Measurements from ENCODE around the gene PARD3B.

The PARD3B gene

DNA sequence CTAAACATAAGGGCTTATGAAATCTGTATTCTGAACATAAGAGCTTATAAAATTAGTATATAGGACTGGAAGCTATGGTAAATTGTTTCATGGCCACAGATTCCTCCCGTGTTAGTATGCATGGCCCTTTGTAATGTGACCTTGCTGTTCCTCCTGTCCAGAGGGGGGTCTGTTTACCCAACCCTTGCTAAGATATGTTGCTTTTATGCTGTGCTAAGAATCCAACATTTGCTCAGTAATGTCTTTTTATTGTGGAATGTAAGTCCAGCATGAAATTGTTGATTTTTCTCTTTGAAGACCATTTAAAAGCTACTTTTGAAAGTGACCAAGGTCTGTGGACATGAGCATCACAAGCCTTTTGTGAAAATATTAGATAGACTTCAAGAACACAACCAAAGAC lies 485.4 kb downstream of the PARD3B start:
- DNase-seq = no peak

DNA sequence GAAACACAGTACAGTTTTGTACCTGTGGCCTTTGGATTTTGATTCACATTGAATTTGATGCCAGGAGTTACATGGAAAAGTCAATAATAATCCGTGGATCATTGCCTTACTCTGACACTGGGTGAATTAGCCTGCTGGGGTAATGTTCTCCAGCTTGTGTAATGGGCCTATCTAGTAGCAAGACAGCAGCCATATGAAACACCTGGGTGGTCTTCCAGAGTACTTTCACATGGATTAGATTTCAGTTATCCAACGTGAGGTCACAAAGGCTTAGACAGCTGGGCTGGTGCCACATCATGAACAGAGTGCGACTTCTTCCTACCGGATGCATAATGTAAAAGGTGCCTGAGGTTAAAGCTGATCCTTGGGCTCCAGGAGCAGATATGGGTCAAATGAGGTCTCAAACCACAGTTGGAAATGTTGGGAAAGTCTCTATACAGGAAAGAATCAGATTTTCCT lies 486.8 kb downstream of the PARD3B start:
- DNase-seq = no peak

DNA sequence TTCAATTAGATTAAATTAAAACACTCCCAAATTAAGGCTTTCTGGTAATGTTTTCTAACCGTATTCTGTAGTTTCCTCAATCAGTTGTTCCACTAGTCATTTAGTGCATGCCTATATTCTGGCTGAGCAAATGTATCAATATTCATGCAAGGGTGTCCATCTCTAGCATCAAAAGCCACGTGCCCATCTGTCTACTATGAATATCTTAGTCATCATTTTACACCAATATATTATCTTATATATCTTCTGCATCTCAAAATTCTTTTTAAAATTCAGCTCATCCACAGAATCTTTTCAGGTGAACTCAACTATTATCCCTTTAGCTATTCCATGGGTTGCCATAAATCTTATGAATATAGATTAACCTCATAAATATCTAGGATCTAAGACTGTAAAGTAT lies 488.2 kb downstream of the PARD3B start:
- DNase-seq = no peak

DNA sequence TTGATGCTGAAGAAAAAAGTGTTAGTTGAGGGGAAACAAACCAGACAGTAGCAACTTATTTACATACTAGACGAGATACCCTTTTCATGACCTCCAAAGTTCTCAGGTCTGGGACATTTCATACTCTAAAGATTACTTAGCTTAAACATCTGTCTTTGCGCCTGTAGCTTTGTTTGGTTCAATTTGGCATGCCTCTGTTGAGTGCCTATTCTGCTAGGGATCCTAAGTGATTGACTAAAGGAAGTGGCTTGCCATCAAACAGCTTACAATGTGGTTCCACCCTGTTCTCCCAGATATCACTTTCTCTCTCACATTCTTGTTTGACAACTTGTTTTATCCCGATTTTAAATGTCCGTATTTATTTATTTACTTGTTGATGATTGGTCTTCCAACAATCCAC lies 488.8 kb downstream of the PARD3B start:
- DNase-seq = no peak

DNA sequence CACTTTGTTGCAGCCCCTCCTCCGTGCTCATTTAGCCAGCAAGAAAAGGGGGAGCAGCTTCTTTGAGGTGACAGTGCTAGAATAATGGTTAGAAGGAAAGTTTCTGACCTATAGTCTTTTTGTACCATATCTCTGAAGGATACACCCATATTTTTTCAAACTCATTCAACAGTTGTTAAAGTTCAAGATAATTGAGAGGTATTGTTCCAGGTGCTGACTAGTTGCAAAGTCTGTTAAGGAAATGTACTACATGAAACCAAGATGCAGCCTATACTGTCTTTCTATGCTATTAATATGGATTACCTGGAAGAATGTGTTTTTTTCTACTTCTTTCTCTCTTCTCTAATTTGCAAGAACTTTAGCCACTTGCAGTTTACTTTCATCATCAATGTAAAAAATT lies 495.0 kb downstream of the PARD3B start:
- no peak for DNase-seq

DNA sequence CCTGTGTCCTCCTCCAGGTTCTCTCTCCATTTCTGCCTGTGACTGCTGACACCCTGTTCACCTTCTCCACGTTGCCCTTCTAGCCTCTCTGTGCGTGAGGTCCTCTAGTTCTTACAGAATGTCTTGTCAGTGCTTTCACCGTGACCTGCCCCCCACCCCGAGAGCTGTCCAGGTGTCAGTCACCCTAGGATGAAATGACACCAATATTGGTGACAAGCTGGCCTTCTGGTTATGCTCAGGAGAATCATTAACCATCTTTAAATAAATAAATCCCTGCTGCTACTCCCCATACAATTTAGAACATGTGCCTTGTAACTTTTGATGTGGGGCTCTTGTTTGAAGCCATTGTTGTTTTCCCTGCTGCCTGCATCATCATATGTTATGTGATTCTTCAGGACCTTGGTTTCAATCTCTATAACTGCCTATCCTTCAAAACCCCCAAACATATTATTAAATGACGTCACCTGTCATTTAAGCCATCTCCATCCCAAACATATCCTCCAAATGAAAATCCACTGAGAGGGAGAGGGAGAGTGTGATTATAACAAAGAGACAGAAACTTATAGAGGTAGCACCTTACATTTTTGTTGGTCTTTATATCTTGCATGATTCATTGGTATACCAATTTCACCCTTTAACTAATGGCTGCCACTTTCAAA lies 496.3 kb downstream of the PARD3B start:
- no peak for DNase-seq

DNA sequence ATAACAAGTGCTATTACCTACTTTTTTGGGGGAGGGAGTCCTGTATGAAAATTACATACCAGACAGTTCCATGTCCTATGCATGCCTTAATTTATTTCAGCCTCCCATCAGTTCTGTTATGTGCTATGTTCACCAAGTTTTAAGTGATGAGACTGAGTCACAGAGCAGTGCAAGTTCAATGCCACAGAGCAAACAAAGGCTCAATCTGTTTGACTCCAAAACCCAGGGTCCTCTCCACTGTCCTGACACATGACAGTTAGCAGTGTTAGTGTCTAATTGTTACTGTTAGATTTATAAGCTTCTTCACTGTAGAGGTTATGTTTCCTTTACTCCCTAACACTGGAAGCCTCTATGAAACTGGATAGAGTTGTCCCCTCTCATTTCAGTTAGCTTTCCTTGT lies 498.0 kb downstream of the PARD3B start:
- DNase-seq = no peak

DNA sequence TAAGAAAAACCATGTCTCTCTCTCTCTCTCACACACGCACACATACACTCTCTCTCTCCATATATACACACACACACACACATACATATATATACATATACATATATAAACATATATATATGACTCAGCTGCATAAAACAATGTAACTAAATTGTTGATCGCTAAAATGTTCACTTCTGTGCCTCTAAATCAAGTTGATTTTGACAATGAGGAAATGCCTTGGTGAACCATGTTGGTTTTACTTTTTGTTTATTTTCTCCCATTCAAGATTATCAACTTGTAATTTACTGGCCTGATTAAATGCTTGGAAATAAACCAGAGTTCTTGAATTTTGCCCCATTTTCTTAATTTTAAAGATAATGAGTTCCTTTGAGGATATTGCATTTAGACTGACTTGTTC lies 500.4 kb downstream of the PARD3B start:
- no peak for DNase-seq

DNA sequence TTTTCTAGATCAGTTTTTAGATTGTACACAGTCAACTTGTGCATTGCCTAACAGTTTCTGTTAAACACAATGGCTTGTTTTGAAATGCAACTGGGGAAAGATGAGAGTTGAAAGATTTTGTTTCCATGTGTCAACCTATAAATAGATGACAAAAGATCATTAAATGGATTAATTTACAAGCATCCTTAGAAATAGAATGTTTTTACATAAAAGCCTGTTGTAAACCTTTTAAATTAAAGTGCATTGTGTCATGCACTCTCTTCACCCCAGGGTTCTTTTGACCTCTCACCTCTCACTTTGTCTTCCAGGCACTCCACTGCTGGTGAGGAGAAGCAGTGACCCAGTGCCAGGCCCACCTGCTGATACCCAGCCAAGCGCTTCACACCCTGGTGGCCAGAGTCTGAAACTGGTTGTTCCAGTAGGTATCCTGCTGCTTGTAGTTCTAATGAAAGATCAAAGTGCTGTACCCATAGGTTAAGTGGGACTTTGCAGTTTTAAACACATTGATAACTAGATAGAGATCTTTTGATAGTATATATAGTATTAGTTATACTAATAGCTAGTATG lies 502.1 kb downstream of the PARD3B start:
- no peak for DNase-seq

DNA sequence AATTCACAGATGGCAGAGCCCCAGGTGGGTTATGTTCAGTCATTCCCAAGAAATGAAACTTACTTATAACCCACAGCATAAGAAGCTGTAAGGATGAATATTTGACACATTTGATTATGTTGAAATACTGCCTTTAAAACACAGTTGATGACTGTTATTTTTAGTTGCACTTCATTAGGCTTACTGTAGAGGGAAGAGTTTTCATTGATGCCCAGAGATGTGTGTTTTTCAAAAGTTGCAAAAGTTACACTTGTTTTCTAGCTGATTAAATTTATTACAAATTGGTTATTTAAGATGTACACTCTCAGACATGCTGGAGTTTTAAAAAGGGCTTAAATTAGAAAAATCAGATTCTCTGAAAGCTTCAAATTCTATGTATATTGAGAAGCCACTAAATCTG lies 506.1 kb downstream of the PARD3B start:
- no peak for DNase-seq

DNA sequence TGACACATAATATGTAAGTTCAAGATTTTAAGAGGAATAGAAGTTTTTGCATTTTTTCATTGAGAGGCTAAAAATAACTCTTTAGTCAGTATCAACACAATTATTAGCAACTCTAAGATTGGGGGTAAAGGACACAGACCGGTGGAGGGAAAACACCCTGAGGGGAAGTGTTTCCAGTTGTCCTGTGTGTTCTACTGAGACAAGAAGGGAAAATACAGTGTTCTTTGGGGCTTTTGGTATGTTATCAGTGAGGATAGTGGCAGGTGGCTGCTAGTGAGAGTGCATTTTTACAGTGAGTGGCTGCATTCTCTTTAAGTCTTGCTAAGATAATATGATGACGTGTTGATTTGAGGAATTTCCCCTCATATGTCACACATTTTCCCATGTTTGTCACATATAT lies 507.5 kb downstream of the PARD3B start:
- DNase-seq = no peak

DNA sequence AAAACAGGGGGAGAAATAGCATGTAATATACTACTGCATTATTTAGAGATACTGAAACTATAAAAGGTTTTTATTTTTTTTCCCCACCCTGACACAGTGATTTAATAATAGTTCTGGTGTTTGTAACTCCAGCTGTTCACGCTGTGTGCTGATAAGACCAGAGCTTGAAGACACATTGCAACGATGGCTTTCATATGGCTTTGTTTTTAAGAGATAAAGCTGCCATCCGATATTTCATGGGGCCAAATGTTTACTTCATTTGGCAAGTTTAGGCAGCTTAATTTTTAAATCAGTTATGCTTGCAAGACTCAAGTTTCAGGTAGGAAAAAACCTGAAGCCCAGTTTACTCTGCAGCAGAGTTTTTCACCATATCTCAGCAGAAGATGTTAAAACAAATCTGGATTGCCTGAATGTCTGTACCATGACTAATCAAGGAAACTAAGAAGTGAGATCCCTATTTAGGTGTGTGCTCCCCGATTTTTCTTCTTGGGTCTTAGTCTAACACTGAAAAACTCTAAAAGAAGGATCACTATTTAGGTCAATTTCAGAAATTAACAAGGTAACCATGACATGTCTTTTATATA lies 508.6 kb downstream of the PARD3B start:
- no peak for DNase-seq

DNA sequence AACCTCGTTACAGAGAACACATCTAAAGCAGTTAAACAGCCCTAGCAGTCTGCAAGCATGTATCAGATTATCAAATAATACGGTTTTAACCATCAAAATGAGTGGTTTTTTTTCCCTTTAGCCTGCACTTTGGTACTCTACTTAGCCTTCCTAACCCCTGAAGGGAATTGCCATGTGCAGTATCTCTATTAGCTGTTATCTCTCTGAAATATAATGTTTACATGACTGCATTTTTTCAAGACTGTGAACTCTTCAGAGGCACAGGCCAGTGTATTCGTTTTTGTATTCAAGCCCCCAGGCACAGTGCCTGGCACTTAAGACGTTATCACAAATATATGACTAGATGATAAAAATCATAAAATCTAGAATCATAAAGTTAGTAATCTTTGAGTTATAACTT lies 509.5 kb downstream of the PARD3B start:
- DNase-seq = no peak

DNA sequence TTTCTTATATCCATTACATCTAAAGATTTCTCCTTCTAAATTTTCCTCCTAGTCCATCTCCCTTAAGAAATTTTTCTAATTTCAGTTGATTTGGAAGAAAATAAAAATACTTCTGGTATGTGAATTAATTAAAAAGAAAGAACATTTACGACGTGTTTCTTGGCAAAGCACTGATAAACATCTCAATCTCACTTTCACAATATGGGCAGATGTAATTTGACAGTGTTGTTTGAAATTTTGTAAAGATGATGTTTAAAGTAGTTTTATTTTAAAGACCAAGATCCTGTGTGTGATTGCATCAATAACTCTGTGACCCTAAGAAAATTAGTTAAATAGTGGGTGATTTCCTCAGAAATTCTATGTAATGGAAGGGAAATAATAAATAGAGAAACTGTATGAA lies 510.0 kb downstream of the PARD3B start:
- DNase-seq = no peak

DNA sequence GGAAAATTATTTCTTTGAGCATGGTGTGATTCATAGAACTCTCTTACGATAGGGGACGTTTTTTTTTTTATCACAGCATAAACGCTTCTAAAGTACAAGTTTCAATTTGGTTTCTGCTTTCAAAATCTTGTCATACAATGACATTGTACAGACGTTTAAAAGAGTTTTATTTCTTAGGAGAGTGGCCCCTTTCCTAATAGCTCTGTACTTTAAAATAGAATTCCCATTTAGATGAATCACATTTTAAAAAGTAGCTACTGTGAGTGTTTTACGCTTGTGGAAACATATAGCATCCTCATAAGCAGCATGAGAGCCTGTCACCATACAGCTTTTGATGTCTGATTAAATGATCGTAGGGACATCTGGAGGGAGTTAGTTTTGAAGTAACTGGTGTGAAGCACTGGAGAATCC lies 510.9 kb downstream of the PARD3B start:
- DNase-seq = no peak

DNA sequence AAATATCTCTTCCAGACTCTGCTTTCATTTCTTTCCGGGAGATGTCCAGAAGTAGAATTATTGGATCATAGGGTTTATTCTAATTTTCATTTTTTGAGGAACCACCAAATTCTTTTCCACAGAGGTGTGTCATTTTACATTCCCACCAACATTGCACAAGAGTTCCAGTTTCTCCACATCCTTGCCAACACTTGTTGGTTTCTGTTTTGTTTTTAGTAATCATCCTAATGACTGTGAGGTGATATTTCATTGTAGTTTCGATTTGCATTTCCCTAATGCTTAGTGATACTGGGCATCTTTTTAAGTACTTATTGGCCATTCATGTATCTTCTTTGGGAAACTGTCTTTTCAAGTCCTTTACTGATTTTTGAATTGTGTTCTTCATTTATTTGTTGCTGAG lies 513.1 kb downstream of the PARD3B start:
- DNase-seq = no peak

DNA sequence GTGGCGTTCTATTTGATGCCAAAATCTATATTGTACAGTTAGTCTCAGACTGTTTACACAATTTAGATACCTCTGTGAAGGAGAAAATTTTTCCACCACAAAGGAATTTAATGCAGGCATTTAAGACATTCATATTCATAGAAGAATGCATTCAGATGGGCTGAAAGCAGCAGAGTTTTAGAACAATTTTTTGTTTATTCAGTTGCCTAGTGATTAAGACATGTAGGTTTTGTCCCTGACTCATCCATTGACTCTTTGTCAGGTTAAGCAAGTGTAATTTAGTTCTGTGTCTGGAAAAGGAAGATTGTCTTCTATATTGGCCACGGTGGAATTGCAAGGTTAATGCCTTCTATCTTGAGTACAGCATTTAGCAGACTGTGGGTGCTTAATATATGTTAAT lies 515.0 kb downstream of the PARD3B start:
- no peak for DNase-seq

DNA sequence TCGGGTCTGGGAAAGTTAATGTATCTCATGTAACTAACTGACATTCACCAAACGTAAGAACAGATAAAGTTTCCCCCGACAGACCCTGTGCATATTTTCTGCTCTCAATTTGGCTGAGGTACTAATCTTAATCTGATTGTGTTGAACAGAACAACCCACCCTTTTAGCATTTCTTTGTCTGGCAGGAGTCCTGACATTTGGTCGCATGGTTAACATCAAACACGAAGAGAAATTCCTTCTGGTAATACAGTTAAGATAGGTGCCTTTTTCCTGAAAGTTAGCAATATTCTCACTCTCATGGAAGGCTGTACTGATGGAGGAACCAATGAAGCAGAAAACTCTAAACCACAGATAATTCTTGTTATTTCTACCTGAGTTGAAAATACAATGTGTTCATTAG lies 520.8 kb downstream of the PARD3B start:
- DNase-seq = no peak

DNA sequence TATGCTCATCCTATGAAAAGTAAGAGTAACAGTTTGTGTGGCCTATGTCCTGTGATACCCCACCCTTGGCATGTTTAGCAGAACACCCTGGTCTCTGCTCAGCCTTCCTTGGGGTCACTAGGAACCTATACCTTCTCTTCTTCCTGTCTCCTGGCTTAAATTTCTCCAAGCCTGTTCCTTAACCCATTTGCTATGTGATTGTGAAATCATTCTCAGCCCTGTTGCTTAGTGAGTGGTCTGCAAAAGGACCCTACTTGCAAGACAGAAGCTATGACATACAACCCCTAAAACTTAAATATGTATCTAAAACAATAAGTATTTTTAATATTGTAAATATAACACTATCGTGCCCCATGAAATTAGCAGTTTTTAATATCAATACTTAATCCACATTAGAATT lies 524.7 kb downstream of the PARD3B start:
- no peak for DNase-seq

DNA sequence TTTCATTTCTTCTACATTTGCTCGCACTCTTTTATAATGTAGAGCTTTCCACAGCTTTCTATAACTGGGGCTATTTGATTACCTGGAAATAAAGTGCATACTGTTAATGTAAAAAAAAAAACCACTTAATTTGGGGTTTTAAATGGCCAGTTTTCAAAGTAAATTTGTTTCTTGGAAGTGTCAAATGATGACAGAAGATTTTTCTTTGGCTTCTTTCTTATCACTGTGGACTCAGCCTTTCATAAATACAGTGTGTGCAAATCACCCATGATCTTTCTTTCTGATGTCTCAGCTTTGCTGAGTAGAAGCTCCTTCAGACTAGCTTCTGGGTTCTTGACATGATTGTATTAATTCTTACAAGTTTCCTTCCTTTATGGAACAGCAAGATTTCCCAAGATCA lies 525.6 kb downstream of the PARD3B start:
- no peak for DNase-seq

DNA sequence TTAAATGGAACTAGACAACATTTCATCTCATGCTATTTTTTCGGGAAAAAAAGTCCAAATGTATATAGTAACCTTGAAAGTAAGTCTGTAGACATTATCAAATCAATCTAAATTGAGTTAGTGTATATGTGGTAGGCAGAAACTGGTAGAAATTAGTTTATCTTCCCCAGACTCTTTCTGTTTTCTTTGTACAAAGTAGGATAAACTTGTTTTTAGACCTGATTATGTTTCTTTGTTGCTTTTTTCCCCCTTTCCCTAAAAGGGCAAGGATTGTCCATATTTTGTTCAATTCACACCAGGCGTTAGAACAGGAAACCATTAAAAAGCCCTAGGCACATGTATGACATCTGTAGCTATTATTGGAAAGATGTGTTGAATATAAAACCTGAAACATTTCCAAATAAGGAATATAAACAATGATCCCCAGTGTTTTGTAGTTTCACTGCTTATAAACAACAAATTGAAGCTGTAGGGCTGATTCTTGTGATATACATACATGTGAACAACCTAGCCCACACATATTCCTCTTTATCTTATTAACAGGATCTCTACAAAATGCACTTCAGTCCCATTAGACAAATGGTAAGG lies 528.3 kb downstream of the PARD3B start:
- DNase-seq = no peak

DNA sequence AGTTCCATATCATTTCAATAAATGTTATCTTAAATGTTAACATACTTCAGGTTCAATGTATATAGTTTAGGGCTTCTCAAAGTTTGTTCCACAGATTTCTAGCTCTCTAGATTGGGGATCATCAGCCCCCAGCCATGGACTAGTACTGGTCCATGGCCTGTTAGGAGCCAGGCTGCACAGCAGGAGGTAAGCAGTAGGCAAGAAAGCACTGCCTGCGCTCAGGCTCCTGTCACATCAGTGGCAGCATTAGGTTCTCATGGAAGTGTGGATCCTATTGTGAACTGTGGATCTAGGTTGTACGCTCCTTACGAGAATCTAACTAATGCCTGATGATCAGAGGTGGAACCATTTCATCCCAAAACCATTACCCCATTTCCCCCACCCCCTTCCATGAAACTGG lies 531.1 kb downstream of the PARD3B start:
- no peak for DNase-seq

DNA sequence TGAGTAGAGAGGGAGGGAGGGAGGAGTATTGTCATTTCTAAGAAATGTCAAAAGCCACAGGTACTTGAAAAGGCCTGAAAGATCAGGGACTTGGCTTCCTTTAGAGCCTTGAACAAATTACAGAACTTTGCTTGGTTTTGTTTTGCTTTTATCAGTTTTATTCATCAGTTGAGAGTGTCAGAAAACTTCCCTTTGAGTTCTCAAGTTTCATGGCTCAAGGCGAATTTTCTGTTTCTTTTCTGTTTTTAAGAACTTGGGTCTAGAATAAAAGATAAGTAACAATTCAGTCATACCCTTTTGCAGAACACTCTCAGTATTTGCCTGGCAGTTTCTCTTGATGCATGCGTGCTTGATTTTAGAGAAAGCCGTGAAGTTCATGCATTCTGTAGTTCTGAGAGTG lies 531.9 kb downstream of the PARD3B start:
- DNase-seq = no peak

DNA sequence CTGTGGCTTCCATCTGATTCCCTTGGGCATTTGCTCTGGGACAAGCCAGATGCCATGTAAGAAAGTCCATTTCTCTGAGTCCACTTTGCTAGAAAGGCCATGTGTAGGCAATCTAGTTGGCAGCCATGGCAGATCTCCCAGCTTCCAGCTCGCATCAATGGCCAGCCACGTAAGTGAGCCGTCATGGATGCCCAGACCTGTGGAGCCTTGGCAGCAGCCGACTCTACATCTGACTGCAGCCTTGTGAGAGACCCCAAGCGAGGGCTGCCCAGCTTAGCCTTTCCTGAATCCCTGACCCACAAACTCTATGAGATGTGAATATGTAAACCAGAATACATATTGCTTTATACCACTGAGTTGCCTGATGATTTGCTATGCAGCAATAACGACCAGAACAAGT lies 533.5 kb downstream of the PARD3B start:
- DNase-seq = no peak

DNA sequence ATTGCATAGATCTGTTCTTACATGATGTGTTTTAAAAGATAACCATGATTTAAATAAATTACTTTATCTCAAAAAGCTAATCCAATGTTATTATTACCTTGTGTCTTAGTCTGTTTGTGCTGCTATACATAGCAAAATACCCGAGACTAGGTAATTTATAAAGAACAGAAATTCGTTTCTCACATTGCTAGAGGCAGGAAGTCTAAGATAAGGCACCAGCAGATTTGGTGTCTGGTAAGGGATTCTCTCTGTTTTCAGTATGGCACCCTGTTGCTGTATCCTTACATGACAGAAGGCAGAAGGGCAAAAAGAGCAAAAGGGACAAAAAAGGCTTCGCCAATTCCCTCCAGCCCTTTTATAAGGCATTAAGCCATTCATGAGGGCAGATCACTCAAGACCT lies 533.9 kb downstream of the PARD3B start:
- no peak for DNase-seq

Measured in SHP77 (cell line).